Mucosa of rectum (tissue), 2 donors: Measurements from ENCODE around the gene TMEM184A.

Source experiments
- H3K27ac ChIP-seq, 2 donors: one replicate each; pipeline ENCODE4 v1.7.0; 2013; ENCODE audit warnings: inconsistent platforms in 2 of 2, low read depth in 2 of 2, low read length in 2 of 2
- H3K27me3 ChIP-seq, 2 donors: one replicate each; pipeline ENCODE4 v1.7.0; 2013; ENCODE audit warnings: low read length in 2 of 2; ENCODE audit not compliant: control insufficient read depth in 2 of 2, insufficient read depth in 2 of 2
- H3K36me3 ChIP-seq, 2 donors: one replicate each; pipeline ENCODE4 v1.7.0; 2013; ENCODE audit warnings: low read length in 2 of 2; ENCODE audit not compliant: control insufficient read depth in 2 of 2, insufficient read depth in 2 of 2
- H3K4me1 ChIP-seq, 2 donors: one replicate each; pipeline ENCODE4 v1.7.0; 2013; ENCODE audit warnings: low read length in 2 of 2, mild to moderate bottlenecking in 1 of 2; ENCODE audit not compliant: control insufficient read depth in 2 of 2, insufficient read depth in 2 of 2
- H3K4me3 ChIP-seq, 2 donors: one replicate each; pipeline ENCODE4 v1.7.0; 2013; ENCODE audit warnings: low read length in 2 of 2
- H3K9ac ChIP-seq, 2 donors: one replicate each; pipeline ENCODE4 v1.7.0; 2013; ENCODE audit warnings: low read length in 2 of 2, low read depth in 1 of 2, mild to moderate bottlenecking in 1 of 2
- H3K9me3 ChIP-seq, 2 donors: one replicate each; pipeline ENCODE4 v1.7.0; 2013; ENCODE audit warnings: low read length in 2 of 2; ENCODE audit not compliant: control insufficient read depth in 2 of 2
- donor health status: healthy.
- donor health status: Normal muscosa, but diverticular disease.

Gene TMEM184A

DNA sequence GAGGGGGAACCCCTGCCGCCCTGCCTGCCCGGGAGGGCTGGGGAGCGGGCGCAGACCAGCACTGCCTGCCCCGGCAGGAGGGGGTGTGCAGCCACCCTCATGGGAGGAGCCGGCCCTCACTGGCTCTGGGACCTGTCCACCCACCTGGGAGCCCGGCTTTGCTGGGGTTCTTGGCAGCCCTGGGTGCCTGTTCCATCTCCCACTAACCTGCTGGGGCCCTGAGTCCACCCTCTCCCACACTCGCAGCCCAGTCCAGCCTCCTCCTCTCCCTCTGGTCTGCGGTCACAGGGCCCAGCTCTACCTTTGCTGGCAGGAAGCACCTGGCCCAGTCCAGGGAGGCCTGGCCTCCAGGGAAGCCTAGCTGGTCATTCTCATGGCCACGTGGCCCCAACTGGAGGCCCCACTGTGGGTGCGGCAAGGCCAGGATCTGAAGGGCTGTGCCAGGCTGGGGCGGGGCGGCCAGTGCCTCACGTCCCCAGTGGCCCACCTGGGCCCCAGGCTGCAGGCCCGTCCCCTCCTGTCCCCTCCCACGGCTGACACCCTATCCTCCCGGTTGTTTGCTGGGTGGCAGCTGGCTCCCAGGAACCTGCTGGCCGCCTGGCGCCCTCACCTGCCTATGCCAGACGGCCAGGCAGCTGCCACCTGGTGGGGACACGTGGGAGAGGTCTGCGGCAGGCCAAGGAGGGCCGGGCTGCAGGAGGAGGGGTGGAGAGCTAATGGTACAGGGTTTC is at the start of gene TMEM184A:
Gene TMEM184A (minus strand): TSS at position 393 of the 731 bp plus-strand sequence. CDS start 721 bp downstream, outside the sequence.
- peak within 1 kb of the TSS; percentile 98 to 99 for H3K27ac ChIP-seq
- peaks cover 0 to 6% of the 10 kb centered on the region in 2 donors for H3K36me3 ChIP-seq
- H3K9me3 ChIP-seq, result no peaks in the 10 kb centered on the region
- H3K4me3 ChIP-seq, result peak within 1 kb of the TSS; percentile 65 to 68
- peaks cover 26 to 44% of the 10 kb centered on the region in 2 donors for H3K4me1 ChIP-seq
- no peaks in the 10 kb centered on the region for H3K27me3 ChIP-seq
- H3K9ac ChIP-seq, result peak within 1 kb of the TSS; percentile 74 to 93

DNA sequence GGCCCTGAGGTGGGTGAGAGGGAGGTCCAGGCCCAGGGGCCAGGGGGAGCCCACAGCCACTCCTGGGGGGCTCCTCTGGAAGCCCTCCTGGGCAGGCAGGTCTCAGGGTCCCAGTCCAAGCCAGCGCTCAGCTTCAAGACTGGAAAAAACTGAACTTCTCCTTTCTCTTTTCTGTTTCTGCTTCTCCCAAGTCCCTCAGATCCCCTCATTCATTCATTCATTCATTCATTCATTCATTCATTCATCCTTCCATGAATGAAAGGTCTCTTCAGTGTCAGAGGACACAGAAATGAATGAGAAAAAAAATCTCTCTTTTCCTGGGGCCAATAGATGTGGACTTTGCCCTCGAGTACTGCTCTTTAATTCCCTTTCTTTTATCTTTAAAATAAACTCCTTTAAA is 48.4 kb upstream of the TMEM184A start:
- H3K9me3 ChIP-seq, result no peaks in the 10 kb centered on the region
- no peaks in the 10 kb centered on the region for H3K4me1 ChIP-seq
- H3K9ac ChIP-seq, result no peak overlapping the region
- H3K4me3 ChIP-seq, result no peak overlapping the region
- peaks cover 3 to 5% of the 10 kb centered on the region in 2 donors for H3K27me3 ChIP-seq
- no peaks in the 10 kb centered on the region for H3K36me3 ChIP-seq
- no peak overlapping the region for H3K27ac ChIP-seq

DNA sequence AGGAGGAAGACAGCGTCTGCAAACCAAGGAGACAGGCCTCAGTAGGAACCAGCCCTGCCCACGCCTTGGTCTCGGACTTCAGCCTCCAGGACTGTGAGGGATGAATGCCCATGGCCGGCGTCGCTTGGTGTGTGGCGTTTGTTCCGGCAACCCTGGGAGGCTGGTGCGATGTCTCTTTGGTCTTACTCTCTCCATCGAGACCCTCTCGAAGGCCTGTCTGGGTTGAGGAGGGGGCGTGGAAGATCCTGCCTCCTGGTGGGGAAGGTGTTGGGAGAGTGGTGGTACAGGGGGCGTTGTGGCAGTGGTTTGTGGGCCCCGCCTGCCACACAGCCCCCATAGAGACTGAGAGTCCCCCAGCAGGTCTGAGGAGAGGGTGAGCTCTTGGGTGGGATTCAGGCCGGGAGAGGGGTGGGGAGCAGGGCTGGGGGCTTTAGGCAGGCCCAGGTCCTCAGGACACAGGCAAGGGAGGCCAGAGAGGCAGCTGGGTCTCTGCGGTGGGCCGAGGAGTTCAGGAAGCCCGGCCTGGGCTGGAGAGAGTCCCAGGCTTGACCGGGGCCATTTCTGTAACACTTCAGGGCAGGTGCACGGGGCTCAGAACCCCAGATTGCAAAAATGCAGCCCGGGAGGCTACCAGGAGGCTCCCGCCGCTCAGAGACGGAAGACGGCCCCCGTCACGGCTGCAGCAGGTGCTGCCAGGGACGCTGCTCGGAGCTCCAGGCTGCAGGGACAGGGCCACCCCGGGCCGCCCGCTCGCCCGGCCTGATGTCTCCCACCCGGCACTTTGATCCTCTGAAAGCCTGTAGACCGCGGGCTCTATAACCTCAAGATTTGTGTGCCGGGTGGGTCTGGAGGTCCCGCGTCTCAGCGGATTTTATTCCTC is 47.6 kb upstream of the TMEM184A start:
- Histone ChIP-seq H3K4me1 (no peaks in the 10 kb centered on the region), H3K9ac (no peak overlapping the region), H3K27me3 (peaks cover 3 to 5% of the 10 kb centered on the region in 2 donors), H3K27ac (no peak overlapping the region), H3K4me3 (no peak overlapping the region), H3K36me3 (no peaks in the 10 kb centered on the region), H3K9me3 (no peaks in the 10 kb centered on the region)

DNA sequence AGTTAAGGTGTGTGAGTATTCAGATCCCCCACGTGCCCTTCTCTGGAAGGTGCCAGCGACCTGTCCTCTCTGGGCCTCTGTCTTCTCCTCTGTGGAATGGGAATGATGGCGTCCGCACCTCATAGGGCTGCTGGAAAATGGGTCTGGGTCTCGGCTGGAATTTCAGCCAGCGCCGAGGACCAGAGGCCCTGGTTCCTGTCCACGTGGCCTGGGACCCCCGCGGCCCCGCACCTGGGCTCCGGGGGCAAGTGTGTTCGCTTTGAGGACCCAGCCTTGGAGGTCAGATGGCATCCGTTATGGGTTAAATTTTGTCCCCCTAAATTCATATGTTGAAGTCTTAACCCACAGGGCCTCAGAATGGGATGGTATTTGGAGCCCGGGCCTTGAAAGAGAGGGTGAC is 46.4 kb upstream of the TMEM184A start:
- H3K9ac ChIP-seq, result no peak overlapping the region
- H3K4me3 ChIP-seq, result no peak overlapping the region
- H3K4me1 ChIP-seq, result no peaks in the 10 kb centered on the region
- no peak overlapping the region for H3K27ac ChIP-seq
- no peaks in the 10 kb centered on the region for H3K36me3 ChIP-seq
- no peaks in the 10 kb centered on the region for H3K9me3 ChIP-seq
- H3K27me3 ChIP-seq, result peaks cover 3% of the 10 kb centered on the region in 2 donors

DNA sequence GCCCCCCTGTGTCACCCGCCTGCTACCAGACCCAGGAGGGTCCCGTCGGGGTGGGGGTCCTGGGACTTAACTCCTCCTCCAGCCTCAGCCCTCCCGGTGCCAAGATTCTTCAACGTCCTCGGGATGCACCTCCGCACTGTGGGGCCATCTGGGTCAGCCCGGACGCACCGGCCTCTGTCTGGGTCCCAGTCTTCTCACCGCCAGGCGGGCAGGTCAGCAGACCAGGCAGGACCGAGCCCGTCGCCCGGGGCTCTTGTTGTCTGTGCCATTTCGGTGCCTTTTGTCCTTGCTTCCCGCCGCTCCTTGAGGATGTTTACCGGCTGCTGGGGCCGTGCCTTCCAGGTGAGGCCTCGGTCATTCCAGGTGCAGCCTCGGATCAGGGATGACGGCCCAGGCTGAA is 46.0 kb upstream of the TMEM184A start:
- Histone ChIP-seq H3K4me1 (no peaks in the 10 kb centered on the region), H3K36me3 (no peaks in the 10 kb centered on the region), H3K9ac (no peak overlapping the region), H3K27ac (no peak overlapping the region), H3K4me3 (no peak overlapping the region), H3K27me3 (peaks cover 3% of the 10 kb centered on the region in 2 donors), H3K9me3 (no peaks in the 10 kb centered on the region)

DNA sequence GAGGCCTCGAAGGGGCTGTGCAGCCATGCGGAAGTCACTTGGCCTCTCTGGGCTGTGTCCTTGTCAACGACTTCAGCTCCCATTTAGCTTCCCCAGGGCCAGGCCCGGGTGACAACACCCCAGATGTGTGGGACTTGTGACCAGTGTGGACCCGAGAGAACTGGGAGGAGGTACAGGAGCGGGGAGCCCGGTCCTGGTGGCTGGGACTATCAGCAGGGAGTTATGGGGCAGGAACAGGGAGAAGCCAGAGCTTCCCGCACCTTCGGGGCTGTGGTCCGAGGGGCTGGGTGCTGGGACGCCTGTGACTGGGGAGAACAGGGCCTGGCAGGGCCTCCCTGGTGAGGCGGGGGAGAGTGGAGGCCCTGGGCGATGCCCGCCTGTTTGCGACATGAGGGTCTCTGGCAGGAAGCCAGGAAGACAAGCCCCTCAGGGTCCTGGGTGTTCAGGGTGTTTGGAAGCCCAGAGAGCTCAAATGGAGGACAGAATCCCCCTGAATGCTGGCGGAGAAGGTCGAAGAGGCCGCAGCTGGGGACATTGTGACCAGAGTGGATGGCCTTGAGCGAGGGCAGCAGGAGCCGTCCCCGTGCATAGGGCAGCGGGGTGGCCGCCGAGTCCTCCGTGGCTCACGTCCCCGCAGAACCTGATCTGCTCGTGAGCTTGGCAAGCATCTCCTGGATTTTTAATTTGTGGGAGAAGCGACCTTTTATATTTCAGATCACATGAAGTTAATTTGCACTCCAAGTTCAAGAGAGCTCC is 43.8 kb upstream of the TMEM184A start:
- Histone ChIP-seq H3K27ac (no peak overlapping the region), H3K27me3 (peaks cover 0 to 3% of the 10 kb centered on the region in 2 donors)

DNA sequence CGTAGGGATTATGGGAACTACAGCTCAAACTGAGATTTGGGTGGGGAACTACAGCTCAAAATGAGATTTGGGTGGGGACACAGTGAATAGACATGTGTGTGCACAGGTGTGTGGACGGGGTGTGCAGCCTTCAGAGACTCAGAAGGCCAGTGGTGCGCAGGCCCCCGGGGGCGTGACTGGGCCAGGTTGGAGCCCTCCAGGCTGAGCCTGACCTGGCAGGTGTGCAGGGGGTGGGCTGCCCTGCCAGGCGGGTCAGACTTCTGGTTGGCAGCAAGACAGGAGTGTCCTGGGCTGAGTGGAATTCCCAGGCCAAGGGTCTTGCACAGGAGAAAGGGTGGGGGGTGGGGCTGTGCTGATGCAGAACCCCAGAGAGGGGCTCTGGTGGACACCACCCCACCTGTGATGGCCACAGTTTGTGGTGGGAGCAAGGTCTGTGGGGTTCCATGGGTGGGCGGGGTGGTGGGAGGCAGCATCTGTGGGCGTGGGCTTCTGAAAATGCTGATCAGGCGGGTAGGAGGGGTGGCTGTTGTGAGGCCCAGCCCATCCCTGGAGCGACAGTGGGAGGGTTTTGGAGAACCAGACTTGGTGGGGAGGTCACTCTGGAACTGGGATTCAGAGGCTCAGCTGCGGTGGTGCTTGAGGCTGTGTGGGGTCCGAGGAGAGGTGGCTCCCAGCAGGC is 43.1 kb upstream of the TMEM184A start:
- Histone ChIP-seq H3K36me3 (no peaks in the 10 kb centered on the region), H3K4me1 (no peaks in the 10 kb centered on the region), H3K9ac (no peak overlapping the region), H3K27ac (no peak overlapping the region), H3K9me3 (no peaks in the 10 kb centered on the region), H3K4me3 (no peak overlapping the region), H3K27me3 (peaks cover 0 to 3% of the 10 kb centered on the region in 2 donors)

More for the DNA sequence above, 43.8 kb upstream of the TMEM184A start:
- Histone ChIP-seq H3K4me3 (no peak overlapping the region), H3K9me3 (no peaks in the 10 kb centered on the region), H3K36me3 (no peaks in the 10 kb centered on the region), H3K9ac (no peak overlapping the region), H3K4me1 (no peaks in the 10 kb centered on the region)

DNA sequence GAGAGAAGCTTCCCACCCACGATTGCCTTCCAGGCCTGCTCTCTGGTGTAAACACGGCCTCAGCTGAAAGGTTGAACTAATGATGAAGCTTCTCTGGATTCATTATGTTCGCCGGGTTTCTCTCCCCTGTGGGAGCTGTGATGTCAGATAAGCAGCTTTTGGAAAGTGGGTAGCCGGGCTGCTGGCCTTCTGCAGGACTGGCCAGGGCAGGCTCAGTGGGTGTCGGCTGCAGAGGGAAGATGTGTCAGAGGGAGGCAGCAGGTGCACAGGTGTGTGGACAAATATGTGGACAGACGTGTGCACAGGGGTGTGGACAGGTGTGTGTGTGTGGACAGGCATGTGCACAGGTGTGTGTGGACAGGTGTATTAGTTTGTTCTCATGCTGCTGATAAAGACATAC is 42.3 kb upstream of the TMEM184A start:
- H3K36me3 ChIP-seq, result no peaks in the 10 kb centered on the region
- no peak overlapping the region for H3K9ac ChIP-seq
- H3K9me3 ChIP-seq, result no peaks in the 10 kb centered on the region
- H3K4me3 ChIP-seq, result no peak overlapping the region
- peaks cover 0 to 3% of the 10 kb centered on the region in 2 donors for H3K27me3 ChIP-seq
- no peak overlapping the region for H3K27ac ChIP-seq
- H3K4me1 ChIP-seq, result no peaks in the 10 kb centered on the region

DNA sequence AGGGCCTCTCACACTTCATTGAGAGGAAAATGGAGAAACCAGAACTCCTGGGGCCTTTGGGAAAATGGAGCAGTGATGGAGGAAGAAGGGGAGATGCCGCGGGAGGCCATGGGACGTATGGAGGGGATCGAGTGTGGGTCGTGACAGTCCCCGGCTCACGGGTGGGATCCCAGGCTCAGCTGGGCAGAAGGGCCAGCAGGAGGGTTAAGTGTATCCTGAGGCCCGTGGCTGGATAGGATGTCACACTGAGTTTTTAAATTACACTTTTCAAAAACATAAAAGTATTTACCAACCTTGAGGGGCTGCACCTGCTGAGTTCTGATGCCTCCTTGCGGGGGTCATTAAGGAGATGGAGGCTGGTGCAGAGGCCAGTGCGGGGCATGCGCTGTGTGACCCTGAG is 41.8 kb upstream of the TMEM184A start:
- H3K4me1 ChIP-seq, result no peaks in the 10 kb centered on the region
- no peaks in the 10 kb centered on the region for H3K9me3 ChIP-seq
- no peaks in the 10 kb centered on the region for H3K36me3 ChIP-seq
- H3K9ac ChIP-seq, result no peak overlapping the region
- H3K27ac ChIP-seq, result no peak overlapping the region
- peaks cover 0 to 5% of the 10 kb centered on the region in 2 donors for H3K27me3 ChIP-seq
- H3K4me3 ChIP-seq, result no peak overlapping the region
